ENCODE measurements around the gene MRO. TPM values are rescaled to one million over a fixed set of nuclear protein-coding genes. Genes with fewer than 3 reads are reported as not detected.

Gene MRO
- total RNA-seq, 1 donor from 2014 or later = 5.3 TPM

- ATAC-seq (ENCODE audit: poor library complexity) = no peak
- intact Hi-C loops (cut with DNase I) = no loop called here
- DNase-seq = no peak
These were observed 66.5 kb downstream of the MRO start for GRCh38 chr18:50753311-50753710.

GRCh38 chr18:50751947-50752346 is 67.9 kb downstream of the MRO start:
- no peak for DNase-seq
- no peak for ATAC-seq (ENCODE audit: poor library complexity)
- intact Hi-C loops (cut with DNase I) = no loop called here

- DNase-seq (no peak), ATAC-seq (ENCODE audit: poor library complexity) (no peak)
These were observed 68.3 kb downstream of the MRO start for GRCh38 chr18:50751490-50751889.

GRCh38 chr18:50750546-50750945 is 69.3 kb downstream of the MRO start:
- no peak for ATAC-seq (ENCODE audit: poor library complexity)
- DNase-seq = no peak

More at GRCh38 chr18:50751490-50751889, 68.3 kb downstream of the MRO start:
- intact Hi-C loops (cut with DNase I) = no loop called here

GRCh38 chr18:50749945-50750344 is 69.9 kb downstream of the MRO start:
- intact Hi-C loops (cut with DNase I) = no loop called here
- no peak for ATAC-seq (ENCODE audit: poor library complexity)
- no peak for DNase-seq

More at GRCh38 chr18:50750546-50750945, 69.3 kb downstream of the MRO start:
- intact Hi-C loops (cut with DNase I) = no loop called here

GRCh38 chr18:50749421-50749820 is 70.4 kb downstream of the MRO start:
- ATAC-seq (ENCODE audit: poor library complexity) (no peak), DNase-seq (no peak)
- intact Hi-C loops (cut with DNase I) = no loop called here

- intact Hi-C loops (cut with DNase I) = no loop called here
- ATAC-seq (ENCODE audit: poor library complexity) (no peak), DNase-seq (no peak)
These were observed 71.3 kb downstream of the MRO start for GRCh38 chr18:50748243-50749229.

GRCh38 chr18:50747849-50748242 is 72.0 kb downstream of the MRO start:
- intact Hi-C loops (cut with DNase I) = no loop called here
- DNase-seq (no peak), ATAC-seq (ENCODE audit: poor library complexity) (no peak)

- DNase-seq = no peak
- ATAC-seq (ENCODE audit: poor library complexity) = no peak
- intact Hi-C loops (cut with DNase I) = no loop called here
These were observed 73.9 kb downstream of the MRO start for GRCh38 chr18:50745945-50746344.

Other genes starting within 250 kb of the MRO start
- 92.6 TPM for gene ME2, start 59.1 kb upstream of the MRO start, total RNA-seq
- 3.3 TPM for gene ELAC1, start 148.0 kb upstream of the MRO start, total RNA-seq
- gene SMAD4, start 210.2 kb upstream of the MRO start, total RNA-seq = 90.9 TPM

Data from Right ventricle myocardium superior (tissue), 1 donor.